Stimulated activated naive CD8-positive, alpha-beta T cell treated with anti-CD3 and anti-CD28 coated beads, Interleukin-15, Interleukin-2, amounts not matched to agents 100 ng/mL and 50 ng/mL, for 24 hours (primary cell): Measurements from ENCODE around the gene LTB4R.
"Not testable (repeated sequence)": the region's sequence is repeated elsewhere in the genome, so short reads cannot be mapped to it uniquely, and the experiment has no call there.

Experiments
- H3K27ac Mint-ChIP-seq: one replicate; pipeline ENCODE4 v1.8.0; 2021; ENCODE audit warnings: mild to moderate bottlenecking, mixed read lengths
- H3K27me3 Mint-ChIP-seq: one replicate; pipeline ENCODE4 v1.8.0; 2021; ENCODE audit warnings: mixed read lengths
- H3K36me3 Mint-ChIP-seq: one replicate; pipeline ENCODE4 v1.8.0; 2021; ENCODE audit warnings: low read depth, mixed read lengths
- H3K4me1 Mint-ChIP-seq: one replicate; pipeline ENCODE4 v1.8.0; 2021; ENCODE audit warnings: low read depth, mixed read lengths
- H3K4me3 Mint-ChIP-seq: one replicate; pipeline ENCODE4 v1.8.0; 2021; ENCODE audit warnings: mild to moderate bottlenecking, mixed read lengths
- H3K9me3 Mint-ChIP-seq: one replicate; pipeline ENCODE4 v1.8.0; 2021; ENCODE audit warnings: mixed read lengths

Gene LTB4R

GRCh38 chr14:24353559-24354481 lies 42.5 kb downstream of the LTB4R start:
- Mint-ChIP-seq H3K27ac (no peak overlapping the region), H3K4me3 (no peak overlapping the region), H3K36me3 (no peaks in the 10 kb centered on the region), H3K4me1 (peaks cover 8% of the 10 kb centered on the region), H3K27me3 (peaks cover 45% of the 10 kb centered on the region), H3K9me3 (no peaks in the 10 kb centered on the region)

- not testable (repeated sequence) for H3K9me3 Mint-ChIP-seq, H3K27ac Mint-ChIP-seq, H3K36me3 Mint-ChIP-seq, H3K4me1 Mint-ChIP-seq, H3K4me3 Mint-ChIP-seq
- H3K27me3 Mint-ChIP-seq, result peaks cover 42% of the 10 kb centered on the region
These were observed 43.2 kb downstream of the LTB4R start for GRCh38 chr14:24354482-24354825.

- Mint-ChIP-seq H3K27me3 (peaks cover 42% of the 10 kb centered on the region), H3K27ac (no peak overlapping the region), H3K4me3 (no peak overlapping the region), H3K9me3 (no peaks in the 10 kb centered on the region), H3K4me1 (peaks cover 8% of the 10 kb centered on the region), H3K36me3 (no peaks in the 10 kb centered on the region)
These were observed 43.7 kb downstream of the LTB4R start for GRCh38 chr14:24355009-24355408.

DNA sequence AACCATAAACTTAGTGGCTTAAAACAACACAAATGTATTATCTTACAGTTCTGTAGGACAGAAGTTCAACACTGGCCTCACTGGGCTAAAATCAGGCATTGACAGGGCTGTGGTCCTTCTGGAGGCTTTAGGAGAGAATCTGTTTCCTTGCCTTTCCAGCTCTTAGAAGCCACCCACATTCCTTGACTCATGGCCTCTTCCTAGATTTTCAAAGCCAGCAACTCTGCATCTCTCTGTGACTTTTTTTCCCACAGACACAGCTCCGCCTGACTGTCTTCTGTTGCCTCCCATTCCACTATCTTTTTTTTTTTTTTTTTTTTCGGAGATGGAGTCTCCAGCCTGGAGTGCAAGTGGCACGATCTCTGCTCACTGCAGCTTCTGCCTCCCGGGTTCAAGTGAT lies 44.9 kb downstream of the LTB4R start:
- Mint-ChIP-seq H3K27me3 (peaks cover 37% of the 10 kb centered on the region), H3K4me1 (peaks cover 8% of the 10 kb centered on the region), H3K36me3 (no peaks in the 10 kb centered on the region), H3K9me3 (no peaks in the 10 kb centered on the region), H3K27ac (no peak overlapping the region), H3K4me3 (no peak overlapping the region)

DNA sequence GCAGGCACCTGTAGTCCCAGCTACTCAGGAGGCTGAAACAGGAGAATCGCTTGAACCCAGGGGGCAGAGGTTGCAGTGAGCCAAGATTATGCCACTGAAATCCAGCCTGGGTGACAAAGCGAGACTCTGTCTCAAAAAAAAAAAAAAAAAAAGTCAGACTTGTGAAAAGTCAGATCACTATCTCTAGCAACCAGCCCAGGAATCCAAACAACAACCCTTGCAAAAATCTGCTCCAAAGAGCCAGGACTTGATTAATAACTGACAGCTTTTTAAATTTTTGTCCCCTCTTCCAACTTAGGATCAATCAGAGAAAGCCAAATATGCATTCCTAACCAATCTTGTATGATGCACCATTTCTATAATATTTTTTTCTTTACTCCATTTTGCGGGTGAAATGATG lies 49.0 kb downstream of the LTB4R start:
- Mint-ChIP-seq H3K4me1 (peaks cover 4% of the 10 kb centered on the region), H3K9me3 (no peaks in the 10 kb centered on the region), H3K4me3 (no peak overlapping the region), H3K36me3 (no peaks in the 10 kb centered on the region), H3K27ac (no peak overlapping the region), H3K27me3 (peaks cover 35% of the 10 kb centered on the region)

DNA sequence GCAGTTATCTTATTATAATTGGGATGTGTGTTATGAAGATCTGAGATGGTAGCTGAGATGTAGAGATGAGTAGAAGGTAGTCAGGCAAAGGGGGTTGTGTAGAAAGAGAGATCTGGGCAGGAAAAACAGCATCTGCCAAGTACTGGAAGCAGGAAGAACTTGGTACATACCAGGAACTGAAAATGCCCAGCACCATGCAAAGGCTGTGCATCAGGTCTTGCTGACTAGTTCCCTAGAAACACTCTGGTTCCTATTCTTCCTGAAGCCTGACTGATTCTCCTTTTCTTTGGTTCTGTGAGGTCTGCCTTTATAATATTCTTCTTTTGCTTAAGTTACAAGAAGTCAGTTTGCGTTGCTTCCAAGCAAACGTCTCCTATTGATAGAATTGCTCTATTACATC lies 50.0 kb downstream of the LTB4R start:
- Mint-ChIP-seq H3K27me3 (peaks cover 43% of the 10 kb centered on the region), H3K27ac (no peak overlapping the region), H3K4me1 (peaks cover 15% of the 10 kb centered on the region), H3K9me3 (no peaks in the 10 kb centered on the region), H3K4me3 (no peak overlapping the region), H3K36me3 (no peaks in the 10 kb centered on the region)

GRCh38 chr14:24362241-24362960 lies 51.1 kb downstream of the LTB4R start:
- Mint-ChIP-seq H3K27me3 (peaks cover 44% of the 10 kb centered on the region), H3K4me3 (no peak overlapping the region), H3K36me3 (no peaks in the 10 kb centered on the region), H3K4me1 (peaks cover 22% of the 10 kb centered on the region), H3K27ac (no peak overlapping the region), H3K9me3 (no peaks in the 10 kb centered on the region)

DNA sequence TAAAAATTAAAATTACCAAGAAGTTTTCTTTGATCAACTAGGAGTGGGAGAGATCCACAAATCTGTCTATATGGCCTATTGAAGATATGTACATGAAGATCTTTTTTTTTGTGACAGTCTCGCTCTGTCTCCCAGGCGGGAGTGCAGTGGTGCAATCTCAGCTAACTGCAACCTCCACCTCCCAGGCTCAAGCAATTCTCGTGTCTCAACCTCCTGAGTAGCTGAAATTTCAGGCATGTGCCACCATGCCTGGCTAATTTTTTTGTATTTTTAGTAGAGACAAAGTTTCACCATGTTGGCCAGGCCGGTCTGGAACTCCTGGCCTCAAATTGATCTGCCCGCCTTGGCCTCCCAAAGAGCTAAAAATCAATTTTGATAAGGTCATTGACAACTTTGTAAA lies 52.1 kb downstream of the LTB4R start:
- H3K9me3 Mint-ChIP-seq, result no peaks in the 10 kb centered on the region
- no peak overlapping the region for H3K27ac Mint-ChIP-seq
- no peaks in the 10 kb centered on the region for H3K36me3 Mint-ChIP-seq
- H3K27me3 Mint-ChIP-seq, result peaks cover 49% of the 10 kb centered on the region
- peaks cover 30% of the 10 kb centered on the region for H3K4me1 Mint-ChIP-seq
- H3K4me3 Mint-ChIP-seq, result no peak overlapping the region

DNA sequence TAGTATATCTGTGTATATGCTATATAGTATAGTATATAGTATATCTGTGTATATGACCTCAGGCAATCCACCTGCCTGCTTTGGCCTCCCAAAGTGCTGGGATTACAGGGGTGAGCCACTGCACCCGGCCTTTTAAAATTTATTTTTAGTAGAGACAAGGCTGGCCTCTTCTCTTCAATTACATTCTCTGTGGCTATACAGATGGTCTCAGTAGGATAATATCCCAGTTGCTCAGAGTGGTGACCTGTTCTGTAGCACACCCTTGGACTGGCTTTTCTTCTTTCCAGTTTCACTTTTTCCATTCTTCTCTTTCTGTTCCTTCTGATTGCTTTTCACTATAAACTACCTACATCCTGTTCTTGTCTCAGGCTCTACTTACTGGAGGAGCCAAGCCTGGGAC lies 53.5 kb downstream of the LTB4R start:
- H3K27me3 Mint-ChIP-seq, result peaks cover 49% of the 10 kb centered on the region

DNA sequence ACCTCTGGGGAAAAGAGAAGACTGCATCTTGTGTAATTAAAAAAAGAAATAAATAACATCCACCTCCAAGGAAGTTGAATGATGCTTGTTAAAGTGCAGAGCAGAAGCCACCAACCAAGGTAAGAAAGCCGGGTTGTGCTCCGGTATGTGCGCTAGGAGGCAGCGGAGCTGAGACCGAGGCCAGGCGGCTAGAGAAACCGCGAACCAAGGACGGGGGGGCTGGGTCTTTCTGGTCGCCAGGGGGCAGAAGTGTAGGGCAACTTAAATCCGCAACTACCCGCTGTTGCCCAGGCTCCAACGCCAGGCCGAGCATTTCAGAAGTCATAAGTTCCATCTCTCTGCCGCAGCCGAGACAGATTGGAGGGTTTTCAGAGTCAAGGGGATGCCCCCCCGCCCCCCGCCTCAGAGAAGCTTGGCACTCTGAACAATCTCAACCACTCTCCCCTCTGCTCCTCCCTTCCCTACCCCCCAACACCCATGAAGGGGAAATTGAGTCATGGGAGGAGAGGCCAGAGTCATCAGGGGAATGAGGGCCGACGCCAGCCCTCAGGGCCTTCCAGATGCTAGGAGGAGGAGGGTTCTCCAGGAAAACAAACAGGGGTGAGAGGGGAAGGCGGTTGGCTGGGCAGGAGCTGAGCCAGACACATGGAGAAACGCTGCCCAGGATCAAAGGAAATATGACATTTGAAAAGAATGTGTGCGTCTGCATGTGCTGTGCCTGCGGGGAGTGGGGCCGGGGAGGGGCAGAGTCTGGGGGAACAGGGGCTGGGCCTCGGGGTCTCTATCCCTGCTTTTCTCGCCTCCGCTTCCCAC lies 54.5 kb downstream of the LTB4R start:
- H3K27ac Mint-ChIP-seq, result peak overlapping the region; percentile 94
- peak overlapping the region; percentile 79 for H3K4me3 Mint-ChIP-seq
- H3K36me3 Mint-ChIP-seq, result no peaks in the 10 kb centered on the region
- H3K27me3 Mint-ChIP-seq, result peaks cover 43% of the 10 kb centered on the region
- H3K4me1 Mint-ChIP-seq, result peaks cover 31% of the 10 kb centered on the region
- H3K9me3 Mint-ChIP-seq, result no peaks in the 10 kb centered on the region

More for the DNA sequence above, 53.5 kb downstream of the LTB4R start:
- H3K36me3 Mint-ChIP-seq, result no peaks in the 10 kb centered on the region
- no peak overlapping the region for H3K27ac Mint-ChIP-seq
- H3K4me3 Mint-ChIP-seq, result no peak overlapping the region
- no peaks in the 10 kb centered on the region for H3K9me3 Mint-ChIP-seq
- peaks cover 31% of the 10 kb centered on the region for H3K4me1 Mint-ChIP-seq

- H3K4me3 Mint-ChIP-seq, result peak overlapping the region; percentile 79
- H3K27me3 Mint-ChIP-seq, result peaks cover 38% of the 10 kb centered on the region
- H3K4me1 Mint-ChIP-seq, result peaks cover 31% of the 10 kb centered on the region
- peak overlapping the region; percentile 94 for H3K27ac Mint-ChIP-seq
- H3K36me3 Mint-ChIP-seq, result no peaks in the 10 kb centered on the region
- no peaks in the 10 kb centered on the region for H3K9me3 Mint-ChIP-seq
These were observed 55.1 kb downstream of the LTB4R start for GRCh38 chr14:24366413-24366720.

GRCh38 chr14:24366721-24367513 lies 55.6 kb downstream of the LTB4R start:
- Mint-ChIP-seq H3K4me1 (peaks cover 31% of the 10 kb centered on the region), H3K27me3 (peaks cover 35% of the 10 kb centered on the region), H3K4me3 (peak overlapping the region; percentile 73), H3K9me3 (no peaks in the 10 kb centered on the region), H3K27ac (peak overlapping the region; percentile 55), H3K36me3 (no peaks in the 10 kb centered on the region)
